Measurements from ENCODE around the gene TXNDC2.
"Not testable (repeated sequence)": the region's sequence is repeated elsewhere in the genome, so short reads cannot be mapped to it uniquely, and the experiment has no call there.

The TXNDC2 gene

DNA sequence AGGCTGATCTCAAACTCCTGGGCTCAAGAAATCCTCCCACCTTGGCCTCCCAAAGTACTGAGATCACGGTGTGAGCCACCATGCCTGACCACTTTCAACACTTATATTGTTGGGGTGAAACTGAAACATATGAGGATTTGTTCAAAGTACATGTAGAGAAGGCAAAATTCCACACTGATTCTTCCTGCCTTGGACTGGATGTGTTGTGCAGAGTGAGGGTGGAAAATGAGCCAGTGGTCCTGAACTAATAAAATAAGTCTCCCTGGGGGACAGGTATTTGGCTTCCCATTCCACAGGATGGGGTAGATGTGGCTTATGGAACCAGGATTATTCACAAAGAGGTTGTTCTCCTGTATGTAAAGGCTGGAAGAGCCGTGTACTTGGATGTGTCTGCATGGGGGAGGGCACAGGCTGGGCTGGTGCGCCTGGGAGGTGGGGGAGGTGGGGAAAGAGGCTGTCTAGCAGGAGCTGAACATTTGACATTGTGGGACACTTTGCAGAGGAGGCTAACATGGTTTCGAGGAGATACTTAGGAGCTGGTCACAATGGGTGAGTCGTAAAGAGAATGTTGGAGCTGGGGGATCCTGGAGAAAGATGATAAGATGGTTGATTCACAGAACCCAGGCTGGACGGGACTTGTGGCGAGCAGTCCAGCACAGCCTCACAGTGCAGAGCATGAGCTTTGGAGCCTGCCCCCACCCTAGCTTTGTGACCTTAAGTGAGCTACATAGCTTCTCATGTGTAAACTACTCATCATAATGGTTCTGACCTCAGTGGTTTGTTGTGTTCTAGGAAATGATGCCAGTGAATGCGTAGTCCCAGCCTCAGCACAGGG, at the start of gene TXNDC2:
TXNDC2 (plus strand) TSS at position 804 of the 835 bp plus-strand sequence. CDS start 708 bp downstream, outside the sequence.
- no peak for DNase-seq (ENCODE audit: low read depth)

DNA sequence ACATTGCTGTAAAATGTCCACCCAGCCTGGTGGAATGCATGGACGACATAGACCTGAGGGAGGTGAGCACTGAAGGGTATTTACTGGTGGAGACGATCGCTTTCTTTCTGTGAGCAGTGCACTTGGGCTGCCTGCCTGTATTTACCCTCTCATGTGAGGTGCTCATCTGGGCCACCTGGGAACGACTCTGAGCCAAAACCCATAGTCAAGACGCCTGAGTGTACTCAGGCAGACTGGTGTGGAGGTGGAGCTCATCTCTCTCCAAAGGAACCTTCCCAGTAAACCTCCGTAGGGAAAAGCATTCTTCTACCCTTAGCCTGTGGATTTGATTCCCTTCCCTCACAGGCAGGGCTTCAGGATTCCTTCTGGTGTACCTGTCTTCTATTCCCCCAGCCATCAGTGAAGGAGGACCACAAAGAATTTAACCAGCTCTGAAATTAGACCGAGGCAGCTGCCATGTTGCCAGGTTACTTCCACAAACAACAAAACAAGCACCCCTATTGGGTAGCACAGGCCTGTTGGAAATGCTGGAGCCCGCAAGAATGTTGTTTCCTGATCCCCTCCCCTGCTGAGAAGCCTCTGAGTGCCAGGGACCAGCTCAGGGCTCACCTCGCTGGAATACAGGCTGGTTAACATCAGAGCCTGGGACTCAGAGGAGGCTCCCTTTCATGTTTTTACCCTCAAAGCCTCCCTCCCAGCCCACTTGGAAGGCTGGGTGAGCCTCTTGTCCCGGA, 47.5 kb upstream of the TXNDC2 start:
- DNase-seq (ENCODE audit: low read depth), result no peak

DNA sequence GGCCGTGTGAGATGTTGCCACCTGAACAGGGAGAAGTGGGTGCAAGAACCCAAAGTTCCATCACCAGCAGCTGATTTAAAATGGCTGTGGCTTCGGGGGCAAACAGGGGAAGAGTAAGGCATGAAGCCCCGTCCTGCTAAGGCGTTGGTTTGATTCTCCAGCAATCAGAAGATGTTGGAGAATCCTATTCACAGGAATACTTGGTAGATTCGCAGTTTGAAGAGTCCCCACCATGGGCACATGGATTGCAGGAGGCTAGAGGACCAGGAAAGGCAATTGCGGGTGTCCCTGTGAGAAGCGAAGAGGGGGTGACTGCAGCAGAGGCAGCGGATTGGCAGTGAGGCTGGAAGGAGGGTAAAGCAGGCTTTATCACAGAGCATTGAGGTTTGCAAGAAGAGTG, 46.6 kb upstream of the TXNDC2 start:
- no peak for DNase-seq (ENCODE audit: low read depth)

GRCh38 chr18:9839853-9840252, 45.9 kb upstream of the TXNDC2 start:
- no peak for DNase-seq (ENCODE audit: low read depth)

DNA sequence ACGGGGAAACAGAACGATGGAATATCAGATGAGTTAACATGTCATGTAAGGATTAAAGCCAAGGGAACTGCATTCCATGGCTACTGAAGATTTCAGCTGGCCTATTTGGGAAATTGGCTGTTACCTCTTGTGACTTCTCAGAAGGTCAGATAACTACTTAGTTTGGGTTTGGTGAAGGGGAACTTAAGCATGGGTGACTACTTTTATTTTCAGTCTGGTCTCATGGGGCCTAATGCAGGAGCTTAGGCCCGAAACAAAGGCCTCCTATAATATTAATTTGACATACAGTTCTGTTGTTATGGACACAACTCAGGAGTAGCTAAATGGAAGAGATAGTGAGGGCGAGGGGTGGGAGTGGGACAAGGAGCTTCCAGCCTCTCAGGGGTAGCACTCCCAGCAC, 44.0 kb upstream of the TXNDC2 start:
- no peak for DNase-seq (ENCODE audit: low read depth)

GRCh38 chr18:9842448-9842847, 43.3 kb upstream of the TXNDC2 start:
- no peak for DNase-seq (ENCODE audit: low read depth)

DNA sequence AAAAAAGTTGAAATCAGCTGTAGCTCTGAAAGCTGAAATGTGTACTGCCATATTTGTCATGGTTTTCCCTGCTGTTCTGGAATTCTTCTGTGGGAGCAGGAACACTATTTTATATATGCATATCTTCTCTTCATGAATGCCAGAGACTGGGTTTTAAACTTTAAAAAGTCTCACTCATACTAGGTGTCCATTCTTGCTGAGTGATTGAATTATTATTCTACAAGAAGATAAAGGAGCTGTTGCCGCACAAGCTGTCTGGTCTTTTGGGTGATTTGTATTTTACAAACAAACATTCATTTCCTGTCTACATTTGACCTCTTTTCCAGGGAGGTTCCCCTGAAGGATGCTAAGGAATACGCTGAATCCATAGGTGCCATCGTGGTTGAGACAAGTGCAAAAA, 40.5 kb upstream of the TXNDC2 start:
- no peak for DNase-seq (ENCODE audit: low read depth)

DNA sequence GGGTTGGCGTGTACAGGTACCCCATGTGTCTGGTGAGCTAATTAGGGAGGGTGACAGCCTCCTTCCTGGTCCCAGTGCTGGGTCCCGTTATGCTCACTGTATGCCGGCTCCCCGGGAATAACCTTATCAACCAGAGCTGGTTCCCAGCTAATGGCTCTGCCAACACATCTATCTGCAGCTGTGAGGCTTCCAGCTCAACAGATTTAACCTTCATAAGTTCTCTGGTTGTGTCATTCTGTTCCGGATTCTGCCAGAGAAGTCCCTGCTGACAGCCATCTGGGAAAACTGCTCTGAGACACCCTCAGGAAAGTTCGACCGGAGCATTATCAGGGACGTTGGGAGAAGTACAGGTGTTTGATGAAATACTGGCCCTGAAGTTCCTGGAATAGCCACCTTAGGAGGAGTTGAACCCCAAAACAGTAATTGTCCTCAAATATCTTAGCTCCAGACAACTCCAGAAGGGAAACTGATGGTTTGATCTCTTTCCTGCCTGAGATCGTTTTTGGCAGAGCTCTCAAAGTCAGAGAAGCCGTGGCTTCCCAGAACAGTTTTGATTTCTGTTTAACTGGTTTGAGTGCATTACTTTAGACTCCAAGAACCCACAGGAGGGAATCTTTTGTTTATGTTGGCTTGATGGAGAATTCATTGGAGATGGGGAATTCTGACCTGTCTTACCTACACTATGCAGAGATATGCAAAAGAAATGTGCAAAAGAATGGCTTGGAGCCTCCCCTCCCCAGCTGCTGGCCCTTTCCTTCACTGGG, 39.4 kb upstream of the TXNDC2 start:
- no peak for DNase-seq (ENCODE audit: low read depth)

GRCh38 chr18:9848170-9848879, 37.4 kb upstream of the TXNDC2 start:
- DNase-seq (ENCODE audit: low read depth), result no peak

DNA sequence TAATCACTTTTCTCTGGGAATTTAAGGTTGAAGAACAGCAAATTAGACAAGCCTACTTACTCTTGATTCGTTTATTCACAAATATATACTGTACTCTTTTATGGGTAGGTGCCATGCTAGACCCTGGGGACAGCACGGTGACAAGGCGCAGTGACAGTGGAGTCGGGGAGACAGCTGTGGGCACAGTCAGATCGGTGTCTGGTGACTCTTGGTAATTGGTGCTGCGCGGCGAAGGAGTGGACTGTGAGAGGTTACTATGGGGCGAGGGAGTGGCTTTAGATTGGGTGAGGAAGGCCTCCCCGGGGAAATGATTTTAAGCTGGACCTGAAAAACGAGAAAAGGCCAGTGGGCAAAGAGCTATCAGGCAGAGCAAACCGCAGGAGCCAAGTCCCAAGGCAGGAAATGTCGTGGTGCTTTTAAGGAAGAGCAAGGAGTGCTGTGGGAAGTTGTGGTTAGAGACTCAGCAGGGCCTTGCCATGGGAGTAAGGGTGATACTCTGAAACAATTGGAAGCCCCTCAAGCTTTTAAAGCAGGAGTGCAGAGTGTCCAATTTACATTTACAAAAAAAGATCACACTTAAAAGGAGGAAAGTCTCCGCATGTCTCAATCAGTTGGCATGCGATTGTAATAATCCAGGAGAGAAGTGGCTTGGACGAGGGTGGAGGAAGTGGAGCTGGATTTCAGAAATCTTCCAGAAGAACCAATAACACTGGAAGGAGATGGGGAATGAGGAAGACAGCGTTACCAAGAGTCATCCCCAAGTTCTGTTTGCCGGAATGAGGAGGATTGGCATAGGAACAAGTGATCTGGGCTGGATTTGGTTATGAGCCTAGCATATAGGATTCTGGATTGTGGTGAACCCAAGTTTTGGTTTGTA, 36.1 kb upstream of the TXNDC2 start:
- no peak for DNase-seq (ENCODE audit: low read depth)

- no peak for DNase-seq (ENCODE audit: low read depth)
These were observed 35.5 kb upstream of the TXNDC2 start for GRCh38 chr18:9850309-9850708.

GRCh38 chr18:9851511-9851910, 34.3 kb upstream of the TXNDC2 start:
- no peak for DNase-seq (ENCODE audit: low read depth)

- DNase-seq (ENCODE audit: low read depth), result no peak
These were observed 33.3 kb upstream of the TXNDC2 start for GRCh38 chr18:9852266-9853081.

DNA sequence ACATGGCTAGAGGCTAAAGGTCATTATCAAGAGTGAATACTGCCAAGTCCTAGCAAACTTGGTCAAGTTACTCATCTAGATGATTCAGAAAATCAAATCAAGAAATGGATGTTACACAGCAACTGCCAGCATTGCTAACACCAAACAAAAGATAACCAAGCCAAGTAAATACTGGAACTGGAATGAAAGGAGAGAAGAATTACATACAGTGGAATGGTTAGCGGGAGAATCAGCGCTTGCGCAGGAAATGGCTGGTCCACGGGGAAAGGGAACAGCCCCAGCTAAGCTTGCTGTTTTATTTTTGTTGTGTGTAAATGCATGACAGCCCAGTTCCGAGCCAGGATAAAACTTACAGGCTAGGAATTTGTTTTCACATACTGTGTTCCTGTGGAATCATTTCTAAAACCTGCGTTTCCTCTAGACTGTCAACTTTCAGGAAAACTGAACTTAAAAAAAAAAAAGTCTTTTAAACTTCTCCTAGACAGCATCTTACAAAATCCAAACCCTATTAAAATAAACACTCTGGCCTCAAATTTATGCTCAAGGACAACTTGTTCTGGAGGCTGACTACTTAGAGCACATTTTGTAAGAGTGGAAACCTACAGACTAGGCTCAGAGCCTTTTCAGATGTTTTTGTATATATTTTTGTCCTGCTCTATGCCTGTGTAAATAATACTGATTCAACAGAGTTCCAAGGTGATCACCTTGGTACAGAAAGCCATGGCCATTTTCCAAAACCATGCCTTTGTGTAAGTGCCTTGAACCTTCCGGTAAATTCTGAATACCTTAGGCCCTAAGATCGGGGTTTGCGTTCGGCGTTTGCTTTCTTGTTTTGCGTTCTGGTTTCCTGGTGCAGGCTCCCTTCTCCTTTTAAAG, 30.7 kb upstream of the TXNDC2 start:
- DNase-seq (ENCODE audit: low read depth), result no peak

GRCh38 chr18:9855681-9856080, 30.1 kb upstream of the TXNDC2 start:
- no peak for DNase-seq (ENCODE audit: low read depth)

DNA sequence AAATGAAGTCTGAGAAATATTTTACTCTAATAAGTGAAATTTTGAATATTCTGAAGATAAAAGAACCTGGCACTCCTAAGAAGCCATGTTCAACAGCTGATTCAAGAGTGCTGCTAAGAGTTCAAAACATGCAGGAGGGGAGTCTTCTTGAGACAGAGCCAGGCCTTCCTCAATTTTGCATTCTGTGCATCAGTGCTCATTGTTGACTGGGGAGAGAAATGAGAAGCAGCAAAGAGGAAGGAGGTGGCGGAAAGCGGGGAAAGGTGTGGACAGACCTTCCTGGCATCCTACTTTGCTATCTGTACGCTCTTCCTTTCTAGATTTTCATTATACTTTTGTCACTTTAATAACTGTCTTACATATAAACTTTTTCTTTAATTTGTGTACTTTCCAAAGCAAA, 29.7 kb upstream of the TXNDC2 start:
- DNase-seq (ENCODE audit: low read depth), result no peak

DNA sequence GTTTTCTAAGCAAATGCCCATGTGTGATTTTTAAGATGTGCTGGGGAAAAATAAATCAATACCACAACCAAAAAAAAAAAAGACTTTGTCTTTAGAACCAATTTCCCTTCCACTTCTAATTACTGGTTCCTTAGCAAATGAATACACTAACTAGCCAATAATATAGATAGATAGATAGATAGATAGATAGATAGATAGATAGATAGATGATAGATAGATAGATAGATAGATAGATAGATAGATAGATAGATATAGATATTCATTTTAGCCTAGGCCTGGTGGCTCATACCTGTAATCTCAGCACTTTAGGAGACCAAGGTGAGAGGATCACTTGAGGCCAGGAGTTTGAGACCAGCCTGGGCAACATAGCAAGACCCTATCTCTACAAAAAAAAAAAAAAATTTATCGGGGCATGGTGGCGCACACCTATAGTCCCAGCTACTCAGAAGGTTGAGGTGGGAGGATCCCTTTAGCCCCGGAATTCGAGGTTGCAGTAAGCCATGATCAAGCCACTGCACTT, 28.2 kb upstream of the TXNDC2 start:
- not testable (repeated sequence) for DNase-seq (ENCODE audit: low read depth)

DNA sequence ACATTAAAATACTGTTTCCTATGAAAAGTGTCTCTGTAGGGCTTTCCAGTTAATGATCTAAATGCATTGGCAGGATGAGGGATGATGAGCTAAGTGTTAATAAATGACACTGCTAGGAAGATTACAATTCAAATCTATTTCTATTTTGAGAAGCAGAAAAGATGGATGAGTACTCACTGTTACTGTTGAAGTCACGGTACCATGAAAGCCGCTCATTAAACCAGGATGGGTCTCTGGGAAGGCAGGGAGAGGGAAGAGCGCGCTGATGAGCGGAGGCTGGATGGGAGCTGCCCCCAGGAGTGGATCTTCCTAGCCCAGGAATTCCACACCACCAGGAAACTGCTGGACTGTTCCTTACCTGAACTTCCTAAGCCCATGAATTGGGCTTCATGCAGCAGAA, 27.1 kb upstream of the TXNDC2 start:
- no peak for DNase-seq (ENCODE audit: low read depth)

DNA sequence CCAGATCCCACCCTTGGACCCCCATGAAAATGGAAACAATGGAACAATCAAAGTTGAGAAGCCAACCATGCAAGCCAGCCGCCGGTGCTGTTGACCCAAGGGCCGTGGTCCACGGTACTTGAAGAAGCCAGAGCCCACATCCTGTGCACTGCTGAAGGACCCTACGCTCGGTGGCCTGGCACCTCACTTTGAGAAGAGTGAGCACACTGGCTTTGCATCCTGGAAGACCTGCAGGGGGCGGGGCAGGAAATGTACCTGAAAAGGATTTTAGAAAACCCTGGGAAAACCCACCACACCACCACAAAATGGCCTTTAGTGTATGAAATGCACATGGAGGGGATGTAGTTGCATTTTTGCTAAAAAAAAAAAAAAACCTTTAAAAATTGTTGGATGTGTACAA, 26.5 kb upstream of the TXNDC2 start:
- no peak for DNase-seq (ENCODE audit: low read depth)

All from stromal cell of bone marrow (primary cell).